Left lung (tissue), 10 donors: ENCODE results near the gene ATRNL1. TPM values are rescaled to one million over a fixed set of nuclear protein-coding genes. Genes with fewer than 3 reads are reported as not detected.

Experiments
- ATAC-seq: fragments of 200-7000 bp; cut with Tn5 transposase; one replicate; pipeline ENCODE4 v1.9.1; 2020; ENCODE audit warnings: moderate library complexity
- DNase-seq, 4 donors: peaks; one replicate each; pipeline ENCODE4 v3.0.0-alpha.2; 2013 to 2020
- H3K27ac ChIP-seq, 2 donors: fragments of 200-600 bp; sonication (generic) in 1 of 2; one replicate each; pipeline versions ENCODE4 v1.5.0 to v1.8.0; 2020 to 2021
- H3K27me3 ChIP-seq, 2 donors: fragments of 200-600 bp; sonication (generic) in 1 of 2; one replicate each; pipeline versions ENCODE4 v1.5.0 to v1.8.0; 2020 to 2021
- H3K36me3 ChIP-seq, 2 donors: fragments of 200-600 bp; sonication (generic) in 1 of 2; one replicate each; pipeline versions ENCODE4 v1.5.0 to v1.8.0; 2020 to 2021
- H3K4me1 ChIP-seq, 2 donors: fragments of 200-600 bp; one replicate each; pipeline ENCODE4 v1.8.0; 2021
- H3K4me3 ChIP-seq, 2 donors: fragments of 200-600 bp; sonication (generic) in 1 of 2; one replicate each; pipeline versions ENCODE4 v1.5.0 to v1.8.0; 2020 to 2021; ENCODE audit warnings: mild to moderate bottlenecking in 1 of 2
- H3K9me3 ChIP-seq, 2 donors: fragments of 200-600 bp; sonication (generic) in 1 of 2; one replicate each; pipeline versions ENCODE4 v1.5.0 to v1.8.0; 2020 to 2021
- CTCF ChIP-seq, 2 donors: fragments of 200-600 bp; sonication (generic) in 1 of 2; IDR thresholded peaks; one replicate each; pipeline versions ENCODE4 v1.5.0 to v1.8.0; 2021; ENCODE audit warnings: antibody characterized with exemption in 2 of 2
- intact Hi-C, 2 donors: fragments of 100-400 bp; cut with DNase I; formaldehyde crosslinking; loops; one replicate each; pipeline versions ENCODE4 v1.11.2 to v1.14.2; 2022
- polyA plus RNA-seq, 6 donors: library from polyadenylated mRNA; unstranded; fragments of 120-200 nt; gene quantifications; one replicate each; pipeline ENCODE4 v1.2.1, GENCODE V29; 2013; ENCODE audit not compliant: insufficient read length in 6 of 6
- total RNA-seq, 2 donors: library from RNA; stranded (reverse); fragmentation: NEBNext Ultra II Directional; extraction: Animal tissue kit (Norgen Biotek cat#: 25700); gene quantifications; one replicate each; pipeline ENCODE4 v1.2.1, GENCODE V29; 2021
- donor health status: DM: no; HTN: yes; CAD: no.
- donor health status: DM: no; HTN: no; CAD: no.

ATRNL1 gene
- total and polyA plus RNA-seq, 8 donors: 0.26 to 6.7 (median 5.1) TPM

- no peak overlapping the region for H3K4me3 ChIP-seq
- no peaks in the 10 kb centered on the region for H3K36me3 ChIP-seq
- H3K27ac ChIP-seq: no peak overlapping the region
- intact Hi-C loops: no loop called here
- DNase-seq: no peak
- no peak for TF ChIP-seq CTCF (IDR thresholded peaks at IDR 0.05)
- no peaks in the 10 kb centered on the region for H3K9me3 ChIP-seq
- no peaks in the 10 kb centered on the region for H3K27me3 ChIP-seq
- no peak for ATAC-seq
- H3K4me1 ChIP-seq: no peaks in the 10 kb centered on the region
Observed at GRCh38 chr10:115861455-115861854, 768.3 kb downstream of the ATRNL1 start.

- DNase-seq (no peak), ATAC-seq (no peak)
- Histone ChIP-seq H3K27ac (no peak overlapping the region), H3K4me1 (no peaks in the 10 kb centered on the region), H3K9me3 (no peaks in the 10 kb centered on the region), H3K4me3 (no peak overlapping the region), H3K27me3 (no peaks in the 10 kb centered on the region), H3K36me3 (no peaks in the 10 kb centered on the region)
- no peak for TF ChIP-seq CTCF (IDR thresholded peaks at IDR 0.05)
- intact Hi-C loops: no loop called here
Observed at GRCh38 chr10:115861864-115862263, 768.7 kb downstream of the ATRNL1 start.

- intact Hi-C loops: no loop called here
Observed at GRCh38 chr10:115866174-115866573, 773.0 kb downstream of the ATRNL1 start.

GRCh38 chr10:115866691-115867090, 773.5 kb downstream of the ATRNL1 start:
- DNase-seq: no peak
- TF ChIP-seq CTCF (IDR thresholded peaks at IDR 0.05): no peak
- no peak for ATAC-seq
- no peak overlapping the region for H3K27ac ChIP-seq
- no peak overlapping the region for H3K4me3 ChIP-seq
- no peaks in the 10 kb centered on the region for H3K36me3 ChIP-seq
- intact Hi-C loops: no loop called here
- no peaks in the 10 kb centered on the region for H3K4me1 ChIP-seq
- no peaks in the 10 kb centered on the region for H3K27me3 ChIP-seq
- no peaks in the 10 kb centered on the region for H3K9me3 ChIP-seq

More at GRCh38 chr10:115866174-115866573, 773.0 kb downstream of the ATRNL1 start:
- H3K9me3 ChIP-seq: no peaks in the 10 kb centered on the region
- no peak for DNase-seq
- H3K4me3 ChIP-seq: no peak overlapping the region
- no peak overlapping the region for H3K27ac ChIP-seq
- H3K36me3 ChIP-seq: no peaks in the 10 kb centered on the region
- no peak for TF ChIP-seq CTCF (IDR thresholded peaks at IDR 0.05)
- H3K27me3 ChIP-seq: no peaks in the 10 kb centered on the region
- ATAC-seq: no peak
- H3K4me1 ChIP-seq: no peaks in the 10 kb centered on the region

GRCh38 chr10:115867305-115867704, 774.1 kb downstream of the ATRNL1 start:
- Histone ChIP-seq H3K4me1 (no peaks in the 10 kb centered on the region), H3K4me3 (no peak overlapping the region), H3K27me3 (no peaks in the 10 kb centered on the region), H3K27ac (no peak overlapping the region), H3K9me3 (no peaks in the 10 kb centered on the region), H3K36me3 (no peaks in the 10 kb centered on the region)
- intact Hi-C loops: no loop called here
- TF ChIP-seq CTCF (IDR thresholded peaks at IDR 0.05): no peak
- DNase-seq: no peak
- no peak for ATAC-seq
